Stimulated activated CD8-positive, alpha-beta memory T cell treated with anti-CD3 and anti-CD28 coated beads, Interleukin-12 subunit alpha, Interleukin-12 subunit beta, amount 100 ng/mL, for 24 hours (primary cell): ENCODE data around the gene INTS4.
"Not testable (repeated sequence)": the region's sequence is repeated elsewhere in the genome, so short reads cannot be mapped to it uniquely, and the experiment has no call there.

Experiments used
- DNase-seq: peaks from one replicate; pipeline ENCODE4 v3.0.0-alpha.2; 2020; ENCODE audit errors: extremely low read depth

The INTS4 gene

GRCh38 chr11:77943296-77943695, 51.2 kb downstream of the INTS4 start:
- DNase-seq, result not testable (repeated sequence)

GRCh38 chr11:77942465-77942864, 52.0 kb downstream of the INTS4 start:
- not testable (repeated sequence) for DNase-seq

- not testable (repeated sequence) for DNase-seq
Measured at GRCh38 chr11:77933596-77933995, 60.9 kb downstream of the INTS4 start.

- DNase-seq, result not testable (repeated sequence)
Measured at GRCh38 chr11:77930334-77931208, 63.9 kb downstream of the INTS4 start.

- DNase-seq, result not testable (repeated sequence)
Measured at GRCh38 chr11:77917713-77918112, 76.8 kb downstream of the INTS4 start.

- DNase-seq, result not testable (repeated sequence)
Measured at GRCh38 chr11:77914307-77914791, 80.1 kb downstream of the INTS4 start.

- DNase-seq, result not testable (repeated sequence)
Measured at GRCh38 chr11:77913608-77914306, 80.7 kb downstream of the INTS4 start.

GRCh38 chr11:77910828-77911227, 83.6 kb downstream of the INTS4 start:
- DNase-seq, result not testable (repeated sequence)

GRCh38 chr11:77909277-77909676, 85.2 kb downstream of the INTS4 start:
- DNase-seq, result no peak

- no peak for DNase-seq
Measured at GRCh38 chr11:77908835-77909234, 85.6 kb downstream of the INTS4 start.

- not testable (repeated sequence) for DNase-seq
Measured at GRCh38 chr11:77894949-77895348, 99.5 kb downstream of the INTS4 start.

- DNase-seq, result not testable (repeated sequence)
Measured at GRCh38 chr11:77891703-77892102, 102.8 kb downstream of the INTS4 start.

GRCh38 chr11:77891256-77891655, 103.2 kb downstream of the INTS4 start:
- not testable (repeated sequence) for DNase-seq

GRCh38 chr11:77890619-77891056, 103.8 kb downstream of the INTS4 start:
- not testable (repeated sequence) for DNase-seq

GRCh38 chr11:77890100-77890614, 104.3 kb downstream of the INTS4 start:
- DNase-seq, result not testable (repeated sequence)

GRCh38 chr11:77889045-77889444, 105.4 kb downstream of the INTS4 start:
- DNase-seq, result not testable (repeated sequence)

GRCh38 chr11:77886401-77886800, 108.1 kb downstream of the INTS4 start:
- no peak for DNase-seq

GRCh38 chr11:77884829-77885190, 109.7 kb downstream of the INTS4 start:
- DNase-seq, result no peak

GRCh38 chr11:77884186-77884828, 110.2 kb downstream of the INTS4 start:
- DNase-seq, result no peak

GRCh38 chr11:77883775-77884174, 110.7 kb downstream of the INTS4 start:
- no peak for DNase-seq

- no peak for DNase-seq
Measured at GRCh38 chr11:77882396-77882795, 112.1 kb downstream of the INTS4 start.

GRCh38 chr11:77879218-77879617, 115.2 kb downstream of the INTS4 start:
- DNase-seq, result no peak
